Panc1 (cell line): ENCODE results near the gene SFT2D2. TPM values are rescaled to one million over a fixed set of nuclear protein-coding genes. Genes with fewer than 3 reads are reported as not detected.

ENCODE experiments used
- ATAC-seq: fragments of 200-7000 bp; cut with Tn5 transposase; 2 replicates; pipeline ENCODE4 v1.9.1; 2020; ENCODE audit warnings: mild to moderate bottlenecking, moderate library complexity
- BruUV-seq: library from RNA; stranded (reverse); fragments of 400-500 nt; replicated peaks from 2 replicates; lab custom pipeline; 2021; lab: Mats Ljungman, UMichigan
- CTCF ChIA-PET: fragments of 300-600 bp; sonication (Branson Sonifier 250); formaldehyde crosslinking; loops from one replicate; lab custom pipeline; 2022; ENCODE audit warnings: antibody characterized with exemption; lab: Charles Lee
- POLR2A ChIA-PET: fragments of 300-600 bp; sonication (Branson Sonifier 250); formaldehyde crosslinking; loops from one replicate; lab custom pipeline; 2022; ENCODE audit warnings: antibody characterized with exemption; lab: Charles Lee
- DNase-seq: peaks from one replicate; pipeline ENCODE4 v3.0.0-alpha.2; 2010; ENCODE audit warnings: low read depth, low spot score
- H3K27ac ChIP-seq: 2 replicates; pipeline ENCODE4 v1.5.1; 2011; ENCODE audit warnings: mild to moderate bottlenecking, low read length, inconsistent platforms
- H3K27me3 ChIP-seq: fragments of 200-500 bp; sonication (Bioruptor generic); 2 replicates; pipeline ENCODE4 v1.6.0; 2014; ENCODE audit warnings: low read length, inconsistent platforms; ENCODE audit not compliant: control insufficient read depth, insufficient read depth
- H3K36me3 ChIP-seq: fragments of 200-500 bp; sonication (Bioruptor generic); 2 replicates; pipeline ENCODE4 v1.5.1; 2014; ENCODE audit warnings: inconsistent platforms, mild to moderate bottlenecking, low read length, moderate library complexity; ENCODE audit not compliant: control insufficient read depth, insufficient read depth
- H3K4me1 ChIP-seq: 2 replicates; pipeline ENCODE4 v1.5.1; 2011; ENCODE audit warnings: inconsistent platforms, mild to moderate bottlenecking, low read length, moderate library complexity; ENCODE audit not compliant: control insufficient read depth, insufficient read depth
- H3K4me3 ChIP-seq, 2 experiments: 2 replicates each; pipeline ENCODE4 v1.5.1; 2011 to 2012; ENCODE audit warnings: low read depth in 2 of 2, low read length in 2 of 2, mild to moderate bottlenecking in 2 of 2, inconsistent platforms in 1 of 2, moderate library complexity in 1 of 2
- H3K9me3 ChIP-seq: fragments of 200-500 bp; sonication (Bioruptor generic); 2 replicates; pipeline ENCODE4 v1.5.1; 2014; ENCODE audit warnings: low read depth, mild to moderate bottlenecking, inconsistent platforms, low read length, moderate library complexity; ENCODE audit not compliant: control insufficient read depth, insufficient read depth
- CTCF ChIP-seq: fragments of 450-650 bp; IDR thresholded peaks from 2 replicates; pipeline ENCODE4 v1.5.1; 2017; ENCODE audit warnings: mild to moderate bottlenecking
- POLR2AphosphoS5 ChIP-seq: IDR thresholded peaks from 2 replicates; pipeline ENCODE4 v1.6.1; 2012; ENCODE audit warnings: mild to moderate bottlenecking, low read depth, low read length, moderate library complexity
- REST ChIP-seq, 2 experiments: IDR thresholded peaks; 2 replicates each; pipeline ENCODE4 v1.6.1; 2011 to 2012; ENCODE audit warnings: low read depth in 2 of 2, control low read depth in 1 of 2, low read length in 1 of 2, mild to moderate bottlenecking in 1 of 2, moderate library complexity in 1 of 2; ENCODE audit not compliant: insufficient read depth in 1 of 2
- SIN3A ChIP-seq: IDR thresholded peaks from 2 replicates; pipeline ENCODE4 v1.6.1; 2012; ENCODE audit warnings: low read depth, mild to moderate bottlenecking, low read length, moderate library complexity, borderline replicate concordance; ENCODE audit not compliant: insufficient read depth
- TCF7L2 ChIP-seq: IDR thresholded peaks from 2 replicates; pipeline ENCODE4 v1.6.1; 2011; ENCODE audit warnings: mild to moderate bottlenecking, low read depth, low read length, inconsistent platforms
- in situ Hi-C: cut with HindIII; loops from 2 replicates; pipeline ENCODE4 v1.10.0; 2016; ENCODE audit warnings: low sequenced_read_pairs, low pct_unique_long_range_greater_than_20kb
- intact Hi-C: fragments of 100-400 bp; cut with micrococcal nuclease; formaldehyde crosslinking; loops from one replicate; pipeline ENCODE4 v1.10.0; 2022; ENCODE audit not compliant: unreplicated experiment
- total RNA-seq: library from RNA; stranded (reverse); gene quantifications from one replicate; pipeline ENCODE4 v1.2.1, GENCODE V29; 2021; ENCODE audit not compliant: unreplicated experiment

The SFT2D2 gene
- total RNA-seq, 1 experiment from 2014 or later, result 68.1 TPM

GRCh38 chr1:168291222-168291837, 65.5 kb downstream of the SFT2D2 start:
- no peak overlapping the region for H3K4me3 ChIP-seq
- in situ Hi-C loops, result no loop called here
- no TSS peak for BruUV-seq
- CTCF ChIA-PET, result no interaction called here
- no peaks in the 10 kb centered on the region for H3K27me3 ChIP-seq
- DNase-seq (no peak), ATAC-seq (no peak)
- H3K4me1 ChIP-seq, result no peaks in the 10 kb centered on the region
- H3K36me3 ChIP-seq, result no peaks in the 10 kb centered on the region
- intact Hi-C loops, result no loop called here
- no peak overlapping the region for H3K27ac ChIP-seq
- no peaks in the 10 kb centered on the region for H3K9me3 ChIP-seq
- no peak for TF ChIP-seq SIN3A
- TF ChIP-seq REST (IDR thresholded peaks at IDR 0.05; ENCODE audit: insufficient read depth in 1 of 2, low read depth in 2 of 2, low read length in 1 of 2), result no peak
- TF ChIP-seq TCF7L2, result no peak
- TF ChIP-seq CTCF, result no peak
- TF ChIP-seq POLR2AphosphoS5, result no peak
- POLR2A ChIA-PET, result no interaction called here

- ChIA-PET CTCF (interaction anchor here (0.7 kb wide), 1 partner anchor 510 kb away, joined by 4 read pairs; no protein-coding TSS in a partner anchor), POLR2A (no interaction called here)
- ATAC-seq (no peak), DNase-seq (no peak)
- Histone ChIP-seq H3K9me3 (no peaks in the 10 kb centered on the region), H3K4me3 (no peak overlapping the region), H3K36me3 (no peaks in the 10 kb centered on the region), H3K27me3 (no peaks in the 10 kb centered on the region), H3K4me1 (no peaks in the 10 kb centered on the region), H3K27ac (no peak overlapping the region)
- TF ChIP-seq TCF7L2 (no peak), CTCF (no peak), POLR2AphosphoS5 (no peak), REST (IDR thresholded peaks at IDR 0.05; ENCODE audit: insufficient read depth in 1 of 2, low read depth in 2 of 2, low read length in 1 of 2) (no peak), SIN3A (no peak)
- intact Hi-C loops (no loop called here), in situ Hi-C loops (no loop called here)
- no TSS peak for BruUV-seq
These were observed 67.6 kb downstream of the SFT2D2 start for GRCh38 chr1:168293356-168293755.
